ENCODE results near the gene MYBPC3.

MYBPC3 gene

GRCh38 chr11:47342036-47342803 lies 10.3 kb downstream of the MYBPC3 start:
- TF ChIP-seq CTCF (IDR thresholded peaks at IDR 0.05; ENCODE audit: low read depth, low read length): no peak
- H3K4me3 ChIP-seq (ENCODE audit: low read depth, low read length): no peak overlapping the region

- TF ChIP-seq CTCF (IDR thresholded peaks at IDR 0.05; ENCODE audit: low read depth, low read length): no peak
- H3K4me3 ChIP-seq (ENCODE audit: low read depth, low read length): no peak overlapping the region
Observed at GRCh38 chr11:47340980-47341775, 11.3 kb downstream of the MYBPC3 start.

DNA sequence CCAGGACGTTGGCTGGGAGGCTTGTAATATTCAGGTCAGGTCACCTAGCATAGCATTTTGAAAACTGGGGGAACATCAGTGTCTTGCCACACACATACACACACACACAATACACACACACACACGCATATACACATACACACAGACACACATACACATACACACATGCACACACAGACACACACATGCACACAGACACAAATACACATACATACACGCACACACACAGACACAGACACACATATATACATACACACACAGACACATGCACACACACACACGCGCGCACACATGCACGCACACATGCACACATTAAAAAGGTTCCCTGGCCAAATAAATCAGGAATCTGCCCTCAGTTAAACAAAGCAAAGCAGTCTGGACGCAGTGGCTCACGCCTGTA lies 12.5 kb downstream of the MYBPC3 start:
- H3K4me3 ChIP-seq (ENCODE audit: low read depth, low read length): no peak overlapping the region
- TF ChIP-seq CTCF (IDR thresholded peaks at IDR 0.05; ENCODE audit: low read depth, low read length): no peak

DNA sequence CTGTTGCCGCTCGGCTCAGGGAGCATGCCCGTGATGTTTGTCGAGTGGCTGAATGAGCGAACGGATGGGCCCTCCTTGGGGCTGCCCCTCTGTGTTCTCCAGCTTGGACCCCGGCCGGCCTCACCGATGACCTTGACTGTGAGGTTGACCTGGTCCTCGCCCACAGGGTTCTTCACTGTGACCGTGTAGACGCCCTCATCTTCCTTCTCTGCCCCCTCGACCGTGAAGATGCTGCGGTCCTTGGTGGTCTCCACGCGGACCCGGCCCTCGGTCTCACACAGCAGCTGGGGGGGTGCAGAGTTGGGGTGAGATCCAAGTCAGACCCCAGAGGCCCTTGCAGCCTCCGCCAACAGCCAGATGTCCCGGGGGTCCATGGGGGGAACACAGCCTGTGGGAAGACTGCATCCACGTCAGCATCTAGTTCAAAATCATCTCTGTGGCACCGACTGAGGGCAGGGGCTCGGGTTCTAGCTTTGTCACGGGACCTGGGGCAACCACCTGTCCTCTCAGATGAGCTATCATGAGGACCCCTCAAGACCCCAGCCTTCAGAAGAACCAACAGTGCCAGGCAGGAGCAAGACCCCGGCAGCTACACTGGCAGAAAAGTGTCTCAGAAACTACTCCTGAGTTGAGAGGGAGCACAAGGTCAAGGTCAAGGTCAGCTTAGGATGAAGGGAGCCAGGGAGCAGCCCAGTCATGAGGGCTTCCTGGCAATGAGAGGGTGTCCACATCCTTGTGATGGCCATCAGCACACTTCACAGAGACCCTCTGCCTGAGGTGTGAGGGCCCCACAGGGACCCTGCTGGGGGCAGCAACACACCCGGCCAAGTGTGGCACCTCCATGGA lies 13.9 kb downstream of the MYBPC3 start:
- H3K4me3 ChIP-seq (ENCODE audit: low read depth, low read length): no peak overlapping the region
- no peak for TF ChIP-seq CTCF (IDR thresholded peaks at IDR 0.05; ENCODE audit: low read depth, low read length)

DNA sequence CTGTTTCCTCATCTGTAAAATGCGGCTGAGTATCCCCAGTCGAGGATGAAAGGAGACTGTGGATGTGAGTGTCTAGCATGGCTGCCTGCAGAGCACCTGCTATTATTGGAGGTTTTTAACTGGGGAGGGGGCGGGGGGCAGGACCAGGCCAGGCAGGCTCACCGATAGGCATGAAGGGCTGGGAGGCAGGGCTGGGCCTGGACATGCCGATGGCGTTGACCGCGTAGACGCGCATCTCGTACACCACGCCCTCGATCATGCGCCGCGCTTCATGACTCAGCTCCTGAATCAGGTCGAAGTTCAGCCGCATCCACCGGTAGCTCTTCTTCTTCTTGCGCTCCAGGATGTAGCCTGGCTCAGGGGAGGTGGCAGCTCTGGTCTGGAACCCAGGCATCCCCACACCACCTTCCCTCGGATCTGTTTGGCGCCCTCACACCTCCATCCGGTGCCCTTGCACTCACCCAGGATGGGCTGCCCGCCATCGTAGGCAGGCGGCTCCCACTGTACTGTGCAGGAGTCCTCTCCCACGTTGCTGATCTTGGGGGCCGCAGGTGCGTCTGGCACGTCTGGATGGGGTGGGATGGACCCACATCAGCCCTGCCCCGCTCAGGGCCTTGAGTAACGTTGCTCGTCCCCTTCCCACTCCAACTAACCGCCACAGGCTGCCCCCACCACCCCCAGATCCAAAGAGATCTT lies 15.1 kb downstream of the MYBPC3 start:
- H3K4me3 ChIP-seq (ENCODE audit: low read depth, low read length): no peak overlapping the region
- no peak for TF ChIP-seq CTCF (IDR thresholded peaks at IDR 0.05; ENCODE audit: low read depth, low read length)

GRCh38 chr11:47336595-47336994 lies 15.9 kb downstream of the MYBPC3 start:
- H3K4me3 ChIP-seq (ENCODE audit: low read depth, low read length): no peak overlapping the region
- TF ChIP-seq CTCF (IDR thresholded peaks at IDR 0.05; ENCODE audit: low read depth, low read length): no peak
